ENCODE results near the gene SYNJ1.

Gene SYNJ1

GRCh38 chr21:32581732-32582131 lies 146.1 kb downstream of the SYNJ1 start:
- DNase-seq (ENCODE audit: low read depth) = no peak
- no peak for TF ChIP-seq CTCF (IDR thresholded peaks at IDR 0.05; ENCODE audit: insufficient read depth, low read depth, low read length, missing control alignments)
- H3K4me3 ChIP-seq (ENCODE audit: low read depth, low read length) = no peak overlapping the region

- TF ChIP-seq CTCF (IDR thresholded peaks at IDR 0.05; ENCODE audit: insufficient read depth, low read depth, low read length, missing control alignments) = no peak
- no peak overlapping the region for H3K4me3 ChIP-seq (ENCODE audit: low read depth, low read length)
- DNase-seq (ENCODE audit: low read depth) = no peak
Observed at GRCh38 chr21:32580949-32581348, 146.9 kb downstream of the SYNJ1 start.
